HG03558 (cell line): Measurements from ENCODE around the gene LAIR2.

Source experiments
- ATAC-seq: cut with Tn5 transposase; IDR thresholded peaks from one replicate; pipeline ENCODE4 v1.9.1; 2021; ENCODE audit warnings: moderate number of reproducible peaks; ENCODE audit not compliant: unreplicated experiment; ENCODE audit errors: extremely low read depth

LAIR2 gene

GRCh38 chr19:54526972-54527371 lies 24.3 kb downstream of the LAIR2 start:
- ATAC-seq, result no peak

- ATAC-seq, result no peak
Measured at GRCh38 chr19:54530866-54531265, 28.2 kb downstream of the LAIR2 start.

GRCh38 chr19:54532528-54532927 lies 29.9 kb downstream of the LAIR2 start:
- ATAC-seq, result no peak

GRCh38 chr19:54533476-54533875 lies 30.8 kb downstream of the LAIR2 start:
- ATAC-seq, result no peak

GRCh38 chr19:54534156-54534555 lies 31.5 kb downstream of the LAIR2 start:
- ATAC-seq, result no peak

- ATAC-seq, result no peak
Measured at GRCh38 chr19:54535601-54536000, 33.0 kb downstream of the LAIR2 start.

- no peak for ATAC-seq
Measured at GRCh38 chr19:54536956-54537355, 34.3 kb downstream of the LAIR2 start.

- no peak for ATAC-seq
Measured at GRCh38 chr19:54541712-54542111, 39.1 kb downstream of the LAIR2 start.

GRCh38 chr19:54548806-54549205 lies 46.2 kb downstream of the LAIR2 start:
- no peak for ATAC-seq

GRCh38 chr19:54549224-54549623 lies 46.6 kb downstream of the LAIR2 start:
- no peak for ATAC-seq

GRCh38 chr19:54551293-54551692 lies 48.7 kb downstream of the LAIR2 start:
- ATAC-seq, result no peak

GRCh38 chr19:54551950-54552912 lies 49.6 kb downstream of the LAIR2 start:
- ATAC-seq, result no peak

- no peak for ATAC-seq
Measured at GRCh38 chr19:54552913-54553310, 50.3 kb downstream of the LAIR2 start.

- ATAC-seq, result no peak
Measured at GRCh38 chr19:54554006-54554405, 51.4 kb downstream of the LAIR2 start.

GRCh38 chr19:54554896-54555295 lies 52.3 kb downstream of the LAIR2 start:
- ATAC-seq, result no peak

GRCh38 chr19:54556194-54556593 lies 53.6 kb downstream of the LAIR2 start:
- no peak for ATAC-seq

- no peak for ATAC-seq
Measured at GRCh38 chr19:54558339-54558738, 55.7 kb downstream of the LAIR2 start.
